HG03460 (cell line): ENCODE data around the gene REPIN1.

Source experiments
- ATAC-seq: cut with Tn5 transposase; IDR thresholded peaks from one replicate; pipeline ENCODE4 v1.9.1; 2021; ENCODE audit not compliant: unreplicated experiment

Gene REPIN1

DNA sequence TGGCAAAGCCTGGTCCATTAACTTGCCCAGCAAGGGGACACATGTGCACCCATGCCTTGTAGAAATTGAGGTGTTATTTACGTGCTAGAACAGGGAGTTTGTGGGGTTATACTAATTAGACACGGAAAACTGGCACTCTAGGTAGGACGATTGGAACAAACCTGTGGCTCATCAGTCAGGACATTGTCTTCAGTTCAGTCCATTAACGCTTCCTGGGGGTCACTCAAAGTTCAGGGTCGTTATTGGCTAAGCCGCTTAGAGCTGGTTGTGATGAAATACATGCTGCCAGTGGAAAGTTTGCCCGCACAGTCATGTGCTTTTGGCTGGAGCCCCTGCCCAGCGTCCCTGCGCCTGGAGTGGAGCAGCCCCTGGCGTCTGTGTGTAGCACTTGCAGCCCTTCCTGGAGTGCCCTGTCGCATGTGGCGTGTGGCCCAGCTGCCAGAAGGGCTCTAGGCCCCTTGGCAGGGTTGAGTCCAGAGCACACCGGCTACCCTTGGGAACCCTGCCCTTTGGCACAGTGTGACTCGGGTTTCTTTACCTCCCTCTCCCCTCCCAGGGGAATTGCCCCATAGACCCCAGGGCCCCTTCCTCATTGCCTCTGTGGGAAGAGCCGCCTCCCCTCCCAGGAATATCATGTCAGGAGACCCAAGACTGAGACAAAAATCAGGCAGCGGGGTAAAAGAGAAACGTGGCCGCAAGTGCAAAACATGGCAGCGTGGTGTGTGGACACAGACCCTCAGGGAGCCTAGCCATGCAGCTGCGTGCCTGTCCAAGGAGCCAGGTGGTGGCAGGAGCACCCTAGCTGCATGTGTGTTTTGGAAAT is 20.3 kb downstream of the REPIN1 start:
- no peak for ATAC-seq

- ATAC-seq, result no peak
Observed at GRCh38 chr7:150389532-150389816, 20.9 kb downstream of the REPIN1 start.

DNA sequence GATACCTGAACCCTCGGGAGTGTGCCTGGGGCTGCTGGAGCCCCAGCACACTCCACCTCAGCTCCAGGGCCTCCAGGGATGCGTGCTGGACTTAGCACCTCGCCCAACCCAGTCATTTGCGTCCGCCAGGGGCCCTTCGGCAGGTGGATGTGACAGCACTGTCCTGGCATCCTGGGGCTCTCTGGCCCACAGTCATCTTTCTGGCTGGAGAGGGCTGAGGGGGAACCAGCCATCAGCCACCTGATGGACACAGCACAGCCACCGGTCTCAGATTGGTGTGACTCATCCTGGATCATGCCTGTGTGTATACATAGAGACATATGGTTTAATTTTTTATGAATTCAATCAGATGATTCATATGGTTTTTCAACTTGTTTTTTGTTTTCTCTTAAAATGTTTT is 21.6 kb downstream of the REPIN1 start:
- ATAC-seq, result no peak

- no peak for ATAC-seq
Observed at GRCh38 chr7:150393325-150393724, 24.7 kb downstream of the REPIN1 start.

GRCh38 chr7:150396426-150396825 is 27.8 kb downstream of the REPIN1 start:
- ATAC-seq, result no peak

GRCh38 chr7:150396851-150397260 is 28.2 kb downstream of the REPIN1 start:
- ATAC-seq, result no peak

DNA sequence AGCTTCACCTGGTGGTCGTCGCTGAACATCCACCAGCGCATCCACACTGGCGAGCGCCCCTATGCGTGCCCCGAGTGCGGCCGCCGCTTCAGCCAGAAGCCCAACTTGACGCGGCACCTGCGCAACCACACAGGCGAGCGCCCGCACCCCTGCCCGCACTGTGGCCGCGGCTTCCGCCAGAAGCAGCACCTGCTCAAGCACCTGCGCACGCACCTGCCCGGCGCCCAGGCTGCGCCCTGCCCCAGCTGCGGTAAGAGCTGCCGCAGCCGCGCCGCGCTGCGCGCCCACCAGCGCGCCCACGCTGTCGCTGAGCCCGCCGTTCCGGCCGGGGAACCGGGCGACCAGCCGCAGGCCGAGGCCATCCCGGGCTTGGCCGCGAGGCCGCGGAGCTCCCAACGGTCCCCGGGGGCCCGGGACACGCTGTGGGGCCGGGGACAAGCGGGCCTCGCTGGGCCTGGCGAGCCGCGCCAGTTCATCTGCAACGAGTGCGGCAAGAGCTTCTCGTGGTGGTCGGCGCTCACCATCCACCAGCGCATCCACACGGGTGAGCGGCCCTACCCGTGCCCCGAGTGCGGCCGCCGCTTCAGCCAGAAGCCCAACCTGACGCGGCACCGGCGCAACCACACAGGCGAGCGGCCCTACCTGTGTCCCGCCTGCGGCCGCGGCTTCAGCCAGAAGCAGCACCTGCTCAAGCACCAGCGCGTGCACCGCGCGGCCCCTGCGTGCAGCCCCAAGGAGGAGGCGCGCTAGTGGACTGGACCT is 28.9 kb downstream of the REPIN1 start:
- ATAC-seq, result no peak

DNA sequence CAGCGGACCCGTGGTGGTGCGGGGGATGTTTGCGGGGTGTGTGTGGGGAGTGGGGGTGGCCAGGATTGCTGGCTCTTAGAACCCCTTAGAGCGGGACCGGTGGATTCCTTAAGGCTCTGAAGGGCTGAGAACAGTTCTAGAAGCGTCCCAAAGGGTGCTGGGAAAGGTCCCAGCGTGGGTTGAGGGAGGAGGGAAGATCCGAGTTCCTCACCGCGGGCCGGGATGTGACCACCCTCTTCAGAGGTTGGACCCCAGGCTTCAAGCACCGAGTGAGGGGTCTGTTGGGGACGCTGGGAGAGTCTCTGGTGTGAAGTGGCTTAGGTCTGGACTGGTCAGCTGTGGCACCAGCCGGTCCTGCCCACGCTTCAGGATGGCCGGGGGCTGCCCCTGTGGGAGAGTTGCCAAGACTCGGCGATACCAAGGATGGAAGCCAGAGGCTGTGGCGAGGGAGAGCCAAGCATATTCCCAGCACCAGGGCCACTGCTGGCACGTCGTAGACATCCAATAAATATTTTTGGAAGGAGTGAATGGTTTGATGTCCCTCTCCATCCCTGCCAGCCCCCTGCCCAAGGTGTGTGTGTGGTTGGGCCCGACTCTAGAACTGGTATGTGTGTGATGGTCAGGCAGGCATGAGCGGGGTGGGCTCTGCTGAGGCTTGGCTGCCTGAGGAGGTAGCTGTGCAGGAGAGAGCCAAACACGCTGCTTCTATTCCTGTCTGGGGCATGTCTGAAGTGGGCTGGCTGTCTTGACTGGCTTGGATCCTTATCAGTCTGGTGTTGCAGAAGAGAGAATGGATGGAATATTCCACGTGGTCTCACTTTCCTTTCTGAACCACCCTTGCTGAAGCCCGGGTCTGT is 29.7 kb downstream of the REPIN1 start:
- no peak for ATAC-seq

DNA sequence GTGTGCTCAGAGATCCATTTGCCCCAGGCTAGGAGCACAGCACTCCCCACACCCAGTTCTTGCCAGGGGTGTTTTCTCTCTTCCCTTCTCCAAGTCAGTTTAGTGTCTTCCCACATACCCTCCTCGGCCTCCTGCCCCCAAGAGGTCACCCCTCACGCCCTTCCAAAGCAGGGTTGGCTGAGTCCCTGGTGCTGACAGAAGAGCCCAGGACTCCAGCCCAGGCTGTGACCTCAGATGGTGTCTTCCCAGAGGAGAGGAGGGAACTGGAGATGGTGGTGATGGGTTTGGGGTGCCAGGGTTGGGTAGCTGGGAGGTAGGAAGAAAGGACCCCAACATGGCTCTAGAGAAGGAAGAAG is 30.3 kb downstream of the REPIN1 start:
- ATAC-seq, result no peak

DNA sequence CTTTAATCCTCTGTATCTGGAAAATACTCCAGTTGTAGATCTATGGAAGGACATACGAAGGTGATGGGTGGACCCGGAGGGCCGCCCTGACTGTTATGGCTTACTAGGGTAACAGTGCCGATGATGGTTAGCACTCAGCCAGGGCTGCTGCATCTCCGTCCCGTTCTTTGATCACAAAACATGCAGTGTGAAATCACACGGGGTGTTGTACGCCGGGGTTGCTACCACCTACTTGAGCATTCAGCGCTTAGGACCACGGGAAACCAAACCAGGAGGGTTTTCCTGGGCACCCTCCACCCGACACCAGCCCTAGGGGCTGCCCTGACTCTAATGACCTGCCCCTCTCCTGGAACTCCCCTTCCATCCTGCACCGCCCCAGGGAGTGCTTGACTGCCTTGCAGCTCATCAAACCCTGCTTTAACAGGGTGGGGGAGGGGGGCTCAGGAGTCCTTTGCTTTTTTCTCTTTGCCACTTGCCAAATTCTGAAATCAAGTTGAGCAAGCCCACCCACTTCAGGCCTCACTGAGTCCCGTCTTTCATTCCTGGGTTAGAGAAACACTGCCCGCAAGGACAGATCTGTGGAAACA is 30.9 kb downstream of the REPIN1 start:
- no peak for ATAC-seq

DNA sequence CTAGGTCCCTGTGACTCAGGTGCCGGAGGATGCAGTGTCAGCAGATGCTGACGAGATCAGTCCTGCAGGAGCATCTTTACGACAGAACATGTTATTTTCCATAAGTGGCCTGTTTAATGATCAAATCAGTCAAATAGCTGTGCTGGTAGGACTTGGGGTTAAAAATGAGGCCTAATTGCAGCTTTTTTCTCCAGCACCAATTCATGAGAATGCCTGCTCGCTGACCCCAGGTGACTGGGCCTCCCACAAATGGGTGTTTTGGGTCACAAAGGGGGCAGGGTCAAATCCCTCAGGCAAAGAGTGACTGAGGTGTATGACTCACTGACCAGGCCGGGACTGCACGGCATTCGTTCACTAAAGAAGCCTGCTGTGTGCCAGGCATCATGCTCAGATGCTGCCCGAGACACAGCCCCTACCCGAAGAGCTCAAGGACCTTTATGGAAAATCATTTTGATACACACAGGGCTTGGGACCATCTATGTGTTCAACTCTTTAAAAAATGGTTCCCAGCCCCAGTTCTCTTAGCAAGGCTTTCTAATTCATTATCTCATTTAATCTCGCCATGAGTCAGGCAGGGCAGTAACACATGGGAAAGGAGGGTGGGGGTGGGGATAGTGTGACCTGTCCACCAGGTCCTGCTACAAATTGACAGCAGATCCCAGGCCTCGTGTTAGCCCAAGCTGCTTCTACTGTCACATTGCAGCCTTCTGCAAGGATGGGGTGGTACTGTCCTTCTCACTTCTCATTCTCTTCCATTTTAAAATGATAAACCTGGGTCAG is 31.6 kb downstream of the REPIN1 start:
- no peak for ATAC-seq

DNA sequence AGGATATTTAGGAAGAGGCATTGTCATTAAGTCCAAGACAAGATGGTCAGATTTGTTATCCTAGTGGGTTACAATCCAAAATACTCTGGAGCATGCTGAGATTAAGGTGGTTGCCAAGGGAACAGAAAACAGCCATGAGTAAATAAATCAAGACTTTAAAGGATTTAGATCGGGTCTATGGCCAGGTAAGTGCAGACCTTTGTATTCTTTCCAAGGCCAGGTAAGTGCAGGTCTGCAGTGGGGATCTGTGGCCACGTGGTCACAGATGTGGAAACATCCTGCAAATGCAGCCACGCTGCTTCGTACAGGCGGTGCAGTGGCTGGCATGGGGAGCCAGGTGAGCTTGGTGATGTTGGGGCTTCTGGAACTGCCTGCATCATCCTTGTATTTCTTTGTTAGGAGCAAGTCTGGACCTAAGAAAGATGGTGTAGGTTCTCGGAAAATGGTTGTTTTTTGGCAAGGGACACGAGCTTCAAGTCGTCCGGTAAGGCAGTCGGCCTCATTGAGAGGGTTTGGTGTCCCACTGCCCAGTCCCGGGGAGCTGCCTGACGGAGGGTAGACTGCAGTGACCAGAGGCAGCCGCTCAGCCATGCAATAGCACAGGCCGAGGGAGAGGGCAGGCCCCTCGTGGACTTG is 32.3 kb downstream of the REPIN1 start:
- ATAC-seq, result no peak

DNA sequence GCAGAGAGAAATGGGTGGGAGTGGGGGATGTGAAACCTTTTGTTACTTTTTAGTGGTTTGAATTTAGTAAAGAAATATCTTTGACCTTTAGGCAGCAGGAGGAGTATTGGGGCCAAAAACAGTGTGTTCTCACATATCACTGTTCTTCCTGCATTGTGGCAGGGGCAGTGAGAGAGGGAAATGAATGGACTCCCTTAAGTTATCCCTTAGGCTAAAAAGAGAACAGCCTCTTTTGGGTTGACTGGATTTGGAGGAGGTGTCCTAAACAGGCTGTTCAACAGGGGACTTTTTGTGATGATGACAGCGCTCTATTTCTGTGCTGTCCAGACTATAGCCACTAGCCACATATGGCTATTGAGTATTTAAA is 32.8 kb downstream of the REPIN1 start:
- ATAC-seq, result no peak

GRCh38 chr7:150401861-150402631 is 33.4 kb downstream of the REPIN1 start:
- no peak for ATAC-seq

DNA sequence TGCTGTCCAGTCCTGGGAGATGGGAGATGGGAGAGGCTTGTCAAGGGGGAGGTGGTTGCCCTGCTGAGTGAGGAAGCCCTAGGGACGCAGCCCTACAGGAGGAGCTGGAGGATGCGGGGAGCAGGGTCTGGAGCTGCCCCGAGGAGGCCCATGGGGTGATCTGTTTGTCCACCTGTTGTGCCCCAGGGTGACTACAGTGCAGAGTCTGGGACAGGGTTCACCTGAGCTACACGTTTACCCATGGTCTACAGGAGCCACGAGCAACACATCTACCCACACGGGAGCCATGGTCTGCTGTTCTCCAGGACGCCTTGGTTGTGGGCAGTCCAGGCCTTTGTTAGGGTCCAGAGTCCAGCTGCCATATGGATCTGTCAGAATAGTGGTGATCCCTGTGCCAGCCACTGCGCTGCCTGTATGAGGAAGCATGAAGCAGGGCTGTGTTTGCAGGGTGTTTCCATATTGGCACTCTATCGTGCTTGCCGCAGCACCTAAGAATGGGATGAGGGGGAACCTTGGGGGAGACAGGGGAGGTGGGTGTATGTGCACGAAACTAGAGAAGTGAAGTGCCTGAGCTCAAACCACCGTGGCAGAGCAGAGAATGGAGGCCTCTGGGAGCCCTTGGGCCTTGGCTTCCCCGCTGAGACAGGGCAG is 34.2 kb downstream of the REPIN1 start:
- no peak for ATAC-seq

- no peak for ATAC-seq
Observed at GRCh38 chr7:150403376-150404171, 35.0 kb downstream of the REPIN1 start.

- ATAC-seq, result no peak
Observed at GRCh38 chr7:150404172-150404804, 35.7 kb downstream of the REPIN1 start.
